SK-N-MC (cell line): Measurements from ENCODE around the gene SDK2.

Experiments used
- DNase-seq: peaks from one replicate; pipeline ENCODE4 v3.0.0-alpha.2; 2011; ENCODE audit warnings: low read depth, low spot score
- H3K27ac ChIP-seq: fragments of 200-600 bp; sonication (generic); 2 replicates; pipeline ENCODE4 v1.5.1; 2016; ENCODE audit warnings: mixed run types
- H3K36me3 ChIP-seq: fragments of 200-600 bp; sonication (generic); 2 replicates; pipeline ENCODE4 v1.6.1; 2017; ENCODE audit warnings: antibody characterized with exemption, low read length, mixed read lengths; ENCODE audit not compliant: insufficient read depth
- H3K4me3 ChIP-seq: fragments of 200-600 bp; sonication (generic); 2 replicates; pipeline ENCODE4 v1.5.1; 2016
- H3K9ac ChIP-seq: fragments of 200-600 bp; sonication (generic); 2 replicates; pipeline ENCODE4 v1.8.0; 2017; ENCODE audit warnings: mixed run types, mixed read lengths; ENCODE audit not compliant: insufficient read length
- H3K9me3 ChIP-seq: fragments of 200-600 bp; sonication (generic); 2 replicates; pipeline ENCODE4 v1.6.1; 2017; ENCODE audit warnings: low read depth, mild to moderate bottlenecking, antibody characterized with exemption, low read length, moderate library complexity, mixed read lengths
- EZH2 ChIP-seq: fragments of 200-600 bp; sonication (generic); IDR thresholded peaks from one replicate; pipeline ENCODE4 v1.6.1; 2017; ENCODE audit warnings: antibody characterized with exemption
- FOXP2 ChIP-seq: optimal IDR thresholded peaks from 2 replicates; pipeline ENCODE3; 2011; ENCODE audit warnings: mild to moderate bottlenecking, moderate library complexity; ENCODE audit not compliant: insufficient read depth; ENCODE audit errors: extremely low read length, control extremely low read depth
- POLR2AphosphoS5 ChIP-seq: IDR thresholded peaks from 2 replicates; pipeline ENCODE4 v1.6.1; 2012; ENCODE audit warnings: mild to moderate bottlenecking, low read depth, low read length, borderline replicate concordance

Gene SDK2

DNA sequence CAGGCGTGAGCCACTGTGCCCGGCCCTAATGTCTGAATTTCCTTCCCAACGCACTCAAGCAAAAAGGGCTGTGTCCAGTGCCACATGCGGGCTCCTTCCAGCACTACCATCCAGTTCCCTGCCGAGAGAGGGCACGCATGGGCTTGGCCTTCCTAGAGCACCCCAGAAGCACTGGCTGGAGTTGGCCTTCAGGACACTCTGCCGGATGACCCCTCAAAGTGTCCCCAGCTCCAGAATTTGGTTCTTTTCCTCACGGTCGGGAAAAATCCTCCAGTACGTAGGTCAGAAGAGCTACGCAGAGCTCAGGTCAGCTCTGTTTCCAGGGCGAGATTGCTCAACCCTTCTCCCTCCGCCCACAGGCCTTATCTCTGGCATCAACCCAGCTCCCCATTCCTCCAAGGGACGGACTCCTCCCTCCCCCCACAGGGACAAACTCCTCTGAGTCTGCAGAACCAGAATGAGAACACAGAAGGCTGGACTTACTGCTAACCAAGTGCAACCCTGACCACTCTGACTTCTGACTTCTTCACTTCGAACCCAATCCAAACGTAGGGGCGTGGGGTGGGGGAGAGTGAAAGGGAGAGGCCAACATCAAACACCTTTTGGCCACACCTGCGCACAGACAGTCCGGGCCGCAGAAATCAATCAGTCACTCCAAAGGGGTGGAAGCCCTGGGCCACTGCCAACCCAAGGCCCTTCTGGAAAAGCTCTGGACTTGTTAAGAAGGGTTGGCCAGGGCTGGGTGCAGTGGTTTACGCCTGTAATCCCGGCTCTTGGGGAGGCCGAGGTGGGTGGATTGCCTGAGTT lies 336.0 kb downstream of the SDK2 start:
- no peak for DNase-seq
- Histone ChIP-seq H3K4me3 (no peak overlapping the region), H3K9ac (no peak overlapping the region), H3K27ac (no peak overlapping the region), H3K9me3 (no peaks in the 10 kb centered on the region), H3K36me3 (no peaks in the 10 kb centered on the region)
- TF ChIP-seq FOXP2, result no peak

DNA sequence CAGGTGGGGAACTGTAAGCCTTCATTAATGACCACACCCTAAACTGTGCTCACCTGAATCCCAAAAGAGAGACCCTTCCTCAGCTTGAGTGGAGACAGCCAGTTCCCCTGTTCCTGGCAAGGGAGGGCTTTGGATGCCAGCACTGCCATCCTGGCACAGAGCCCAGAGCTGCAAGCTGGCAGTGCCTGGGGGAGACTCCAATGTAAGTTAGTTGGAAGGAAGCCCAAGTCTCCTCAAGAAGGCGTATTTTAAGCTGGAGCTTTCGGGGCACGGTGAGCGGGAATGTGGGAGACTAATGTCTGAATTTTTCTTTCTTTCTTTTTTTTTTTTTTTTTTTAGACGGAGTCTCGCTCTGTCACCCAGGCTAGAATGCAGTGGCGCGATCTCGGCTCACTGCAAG lies 337.1 kb downstream of the SDK2 start:
- Histone ChIP-seq H3K36me3 (no peaks in the 10 kb centered on the region), H3K9ac (no peak overlapping the region), H3K9me3 (no peaks in the 10 kb centered on the region), H3K27ac (peak overlapping the region; percentile 85; the same call in 1 of the 2 replicates), H3K4me3 (peak overlapping the region; percentile 15; the same call in 1 of the 2 replicates)
- no peak for DNase-seq
- TF ChIP-seq FOXP2 (peak; percentile 9), EZH2 (no peak)

GRCh38 chr17:73305845-73306836 lies 338.1 kb downstream of the SDK2 start:
- H3K9ac ChIP-seq, result peak overlapping the region; percentile 26
- DNase-seq, result no peak
- H3K36me3 ChIP-seq, result no peaks in the 10 kb centered on the region
- H3K27ac ChIP-seq, result peak overlapping the region; percentile 85
- H3K9me3 ChIP-seq, result no peaks in the 10 kb centered on the region
- peak overlapping the region; percentile 60 for H3K4me3 ChIP-seq
- no peak for TF ChIP-seq POLR2AphosphoS5
- no peak for TF ChIP-seq FOXP2
- no peak for TF ChIP-seq EZH2

DNA sequence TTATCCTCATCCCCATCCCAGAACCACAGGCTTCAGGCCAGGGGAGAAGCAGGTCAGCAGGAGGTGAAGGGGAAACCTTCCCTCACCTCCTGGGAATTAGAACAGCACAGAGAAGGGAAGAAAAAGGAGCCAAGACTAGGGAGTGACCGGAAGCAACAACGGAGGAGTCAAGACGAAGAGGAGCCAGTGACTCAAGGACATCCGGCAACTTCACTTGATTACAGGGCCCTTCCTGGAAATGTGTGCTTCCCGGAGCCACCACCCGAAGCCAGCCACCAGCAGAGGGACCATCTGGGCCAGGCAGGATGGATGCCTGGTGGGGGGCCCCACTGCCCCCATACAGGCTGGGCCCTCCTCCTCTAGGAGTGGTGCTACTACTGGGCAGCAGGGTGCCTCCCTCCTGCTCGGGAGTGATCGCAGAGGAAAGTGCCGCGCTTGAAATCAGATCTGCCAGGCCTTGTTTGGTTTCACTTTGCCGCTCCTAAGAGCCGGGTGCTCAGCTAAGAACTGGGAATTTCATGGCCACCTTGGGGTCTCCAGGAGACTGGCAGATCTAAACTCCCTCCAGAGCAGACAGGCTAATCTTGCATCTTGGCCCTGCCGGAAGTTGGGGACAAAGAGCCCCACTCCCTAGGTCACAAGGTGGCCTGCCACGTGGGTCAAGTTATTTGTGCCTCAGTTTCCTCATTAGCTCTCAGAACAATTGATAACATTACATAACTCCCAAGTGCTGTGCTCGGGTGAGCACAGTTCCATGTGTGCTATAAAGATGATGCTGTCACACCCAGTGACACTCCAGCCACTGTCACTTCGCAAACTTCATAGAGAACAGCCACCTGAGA lies 339.1 kb downstream of the SDK2 start:
- DNase-seq, result no peak
- Histone ChIP-seq H3K9me3 (no peaks in the 10 kb centered on the region), H3K27ac (no peak overlapping the region), H3K36me3 (no peaks in the 10 kb centered on the region), H3K9ac (no peak overlapping the region), H3K4me3 (peak overlapping the region; percentile 60)
- TF ChIP-seq FOXP2 (no peak), EZH2 (no peak), POLR2AphosphoS5 (no peak)

GRCh38 chr17:73304438-73304837 lies 339.8 kb downstream of the SDK2 start:
- H3K27ac ChIP-seq, result peak overlapping the region; percentile 60; the same call in 1 of the 2 replicates
- no peaks in the 10 kb centered on the region for H3K9me3 ChIP-seq
- H3K4me3 ChIP-seq, result peak overlapping the region; percentile 60
- no peaks in the 10 kb centered on the region for H3K36me3 ChIP-seq
- TF ChIP-seq FOXP2 (no peak), POLR2AphosphoS5 (no peak), EZH2 (no peak)
- no peak for DNase-seq
- H3K9ac ChIP-seq, result no peak overlapping the region

DNA sequence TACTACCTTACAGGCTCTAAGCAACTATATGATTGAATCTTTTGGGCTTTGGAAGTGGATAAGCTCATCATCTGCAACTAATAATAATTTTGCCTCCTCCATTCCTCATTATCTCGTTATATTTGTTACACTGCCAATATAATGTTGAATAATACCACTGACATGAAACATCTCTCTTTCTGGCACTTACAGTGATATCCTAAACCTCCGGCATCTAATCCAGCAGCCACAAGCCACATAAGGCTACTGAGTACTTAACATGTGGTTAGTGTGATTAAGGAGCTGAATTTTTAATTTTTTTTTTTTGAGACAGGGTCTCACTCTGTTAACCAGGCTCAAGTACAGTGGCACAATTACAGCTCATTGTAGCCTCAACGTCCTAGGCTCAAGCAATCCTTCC lies 342.1 kb downstream of the SDK2 start:
- no peak; the same call in 1 of the 2 replicates for TF ChIP-seq POLR2AphosphoS5
- no peak for TF ChIP-seq EZH2
- Histone ChIP-seq H3K9me3 (no peaks in the 10 kb centered on the region), H3K4me3 (no peak overlapping the region), H3K9ac (no peak overlapping the region), H3K36me3 (no peaks in the 10 kb centered on the region), H3K27ac (peak overlapping the region; percentile 75)
- DNase-seq, result no peak

DNA sequence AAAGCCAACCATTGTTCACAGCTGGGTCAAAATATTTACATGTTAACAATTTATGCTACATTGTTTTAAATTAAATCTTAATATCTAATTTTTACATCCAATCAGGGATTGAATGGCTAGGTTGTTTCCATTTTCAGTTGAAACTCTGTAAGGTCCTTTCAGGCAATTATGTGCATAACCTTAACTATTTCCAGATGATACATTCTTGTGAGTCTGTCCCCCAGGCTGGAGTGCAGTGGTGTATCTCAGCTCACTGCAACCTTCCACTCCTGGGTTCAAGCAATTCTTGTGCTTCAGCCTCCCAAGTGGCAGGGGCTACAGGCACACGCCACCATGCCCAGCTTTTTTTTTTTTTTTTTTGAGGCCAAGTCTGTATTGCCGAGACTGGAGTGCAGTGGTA lies 342.9 kb downstream of the SDK2 start:
- Histone ChIP-seq H3K36me3 (no peaks in the 10 kb centered on the region), H3K9me3 (no peaks in the 10 kb centered on the region), H3K27ac (peak overlapping the region; percentile 85), H3K4me3 (no peak overlapping the region), H3K9ac (no peak overlapping the region)
- DNase-seq, result no peak
- TF ChIP-seq EZH2 (no peak), POLR2AphosphoS5 (no peak), FOXP2 (no peak)

DNA sequence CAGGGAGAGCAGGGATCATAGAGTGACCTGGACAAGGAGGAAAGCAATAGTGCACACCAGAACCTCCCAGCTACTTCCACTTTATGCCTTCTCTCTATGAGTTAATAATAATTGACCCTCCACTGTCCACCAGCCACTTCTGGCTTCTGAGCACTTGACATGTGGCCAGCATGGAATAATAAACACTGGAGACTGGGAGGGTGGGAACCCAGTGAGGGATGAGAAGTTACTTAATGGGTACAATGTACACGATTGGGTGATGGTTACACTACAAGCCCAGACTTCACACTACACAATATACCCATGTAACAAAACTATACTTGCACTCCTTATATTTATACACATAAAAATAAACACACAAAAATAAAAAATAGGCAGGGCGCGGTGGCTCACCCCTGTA lies 343.9 kb downstream of the SDK2 start:
- Histone ChIP-seq H3K4me3 (no peak overlapping the region), H3K36me3 (no peaks in the 10 kb centered on the region), H3K9ac (no peak overlapping the region), H3K9me3 (no peaks in the 10 kb centered on the region), H3K27ac (peak overlapping the region; percentile 85; the same call in 1 of the 2 replicates)
- DNase-seq, result no peak
- TF ChIP-seq FOXP2, result no peak
